ENCODE data around the gene GHRH. TPM values are rescaled to one million over a fixed set of nuclear protein-coding genes. Genes with fewer than 3 reads are reported as not detected.

GHRH gene
- total RNA-seq, 1 experiment from 2014 or later, result not detected

DNA sequence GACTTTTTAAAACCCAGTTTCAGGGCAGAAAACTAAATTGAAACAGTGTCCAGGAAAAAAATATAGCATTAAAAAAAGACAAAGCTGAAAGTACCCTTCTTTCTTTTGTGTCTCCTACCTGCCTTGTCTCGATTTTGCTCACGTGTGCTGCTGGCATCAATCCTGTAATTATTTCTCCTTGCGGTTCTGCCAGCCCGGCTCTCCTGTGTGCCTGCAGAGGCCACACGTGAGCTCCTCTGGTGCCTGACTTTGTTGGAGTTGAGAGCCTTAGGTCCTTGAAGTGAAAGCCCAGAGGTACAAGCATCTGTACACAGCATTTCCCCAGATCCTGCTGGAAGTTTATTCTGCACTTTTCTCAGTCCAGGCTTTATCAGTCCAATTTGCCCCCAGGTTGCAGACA lies 36.5 kb downstream of the GHRH start (continued):
- TF ChIP-seq, protein P1, sequence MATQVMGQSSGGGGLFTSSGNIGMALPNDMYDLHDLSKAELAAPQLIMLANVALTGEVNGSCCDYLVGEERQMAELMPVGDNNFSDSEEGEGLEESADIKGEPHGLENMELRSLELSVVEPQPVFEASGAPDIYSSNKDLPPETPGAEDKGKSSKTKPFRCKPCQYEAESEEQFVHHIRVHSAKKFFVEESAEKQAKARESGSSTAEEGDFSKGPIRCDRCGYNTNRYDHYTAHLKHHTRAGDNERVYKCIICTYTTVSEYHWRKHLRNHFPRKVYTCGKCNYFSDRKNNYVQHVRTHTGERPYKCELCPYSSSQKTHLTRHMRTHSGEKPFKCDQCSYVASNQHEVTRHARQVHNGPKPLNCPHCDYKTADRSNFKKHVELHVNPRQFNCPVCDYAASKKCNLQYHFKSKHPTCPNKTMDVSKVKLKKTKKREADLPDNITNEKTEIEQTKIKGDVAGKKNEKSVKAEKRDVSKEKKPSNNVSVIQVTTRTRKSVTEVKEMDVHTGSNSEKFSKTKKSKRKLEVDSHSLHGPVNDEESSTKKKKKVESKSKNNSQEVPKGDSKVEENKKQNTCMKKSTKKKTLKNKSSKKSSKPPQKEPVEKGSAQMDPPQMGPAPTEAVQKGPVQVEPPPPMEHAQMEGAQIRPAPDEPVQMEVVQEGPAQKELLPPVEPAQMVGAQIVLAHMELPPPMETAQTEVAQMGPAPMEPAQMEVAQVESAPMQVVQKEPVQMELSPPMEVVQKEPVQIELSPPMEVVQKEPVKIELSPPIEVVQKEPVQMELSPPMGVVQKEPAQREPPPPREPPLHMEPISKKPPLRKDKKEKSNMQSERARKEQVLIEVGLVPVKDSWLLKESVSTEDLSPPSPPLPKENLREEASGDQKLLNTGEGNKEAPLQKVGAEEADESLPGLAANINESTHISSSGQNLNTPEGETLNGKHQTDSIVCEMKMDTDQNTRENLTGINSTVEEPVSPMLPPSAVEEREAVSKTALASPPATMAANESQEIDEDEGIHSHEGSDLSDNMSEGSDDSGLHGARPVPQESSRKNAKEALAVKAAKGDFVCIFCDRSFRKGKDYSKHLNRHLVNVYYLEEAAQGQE (IDR thresholded peaks at IDR 0.05; ENCODE audit: low read depth), result no peak
- TF ChIP-seq YY1 (IDR thresholded peaks at IDR 0.05; ENCODE audit: extremely low read depth, insufficient replicate concordance, low read depth, low read length) (no peak), FOSL1 (IDR thresholded peaks at IDR 0.05; ENCODE audit: low read depth) (no peak)
- TF ChIP-seq, protein P2, sequence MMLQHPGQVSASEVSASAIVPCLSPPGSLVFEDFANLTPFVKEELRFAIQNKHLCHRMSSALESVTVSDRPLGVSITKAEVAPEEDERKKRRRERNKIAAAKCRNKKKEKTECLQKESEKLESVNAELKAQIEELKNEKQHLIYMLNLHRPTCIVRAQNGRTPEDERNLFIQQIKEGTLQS (IDR thresholded peaks at IDR 0.05), result no peak

DNA sequence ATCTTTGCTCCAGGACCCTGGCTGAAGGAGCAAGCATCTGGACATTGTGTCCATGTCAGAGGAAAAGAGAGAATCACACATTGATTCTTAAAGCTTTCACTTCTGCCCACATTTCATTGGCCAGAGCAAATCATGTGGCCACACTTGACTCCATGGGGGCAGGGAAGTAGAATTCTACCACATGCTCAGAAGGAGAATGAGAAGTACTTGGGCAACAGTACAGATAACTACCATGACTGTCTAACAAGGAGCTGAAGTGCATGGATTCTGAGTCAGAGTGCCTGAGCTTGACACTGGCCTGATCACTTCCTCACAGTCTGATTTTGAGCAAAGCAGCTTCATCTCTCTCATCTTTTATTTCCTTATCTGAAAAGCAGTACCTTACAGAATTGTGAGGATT lies 38.6 kb downstream of the GHRH start:
- Histone ChIP-seq H3K4me2 (ENCODE audit: low read length) (no peak overlapping the region), H3K4me1 (ENCODE audit: control insufficient read depth in 1 of 2, insufficient read depth in 2 of 2, low read length in 2 of 2) (no peaks in the 10 kb centered on the region), H3K79me2 (ENCODE audit: insufficient read depth, low read length) (peaks cover 24% of the 10 kb centered on the region), H3K27ac (ENCODE audit: low read depth, low read length) (no peak overlapping the region), H3K9ac (ENCODE audit: low read length) (no peak overlapping the region), H3K9me2 (ENCODE audit: insufficient read depth) (no peaks in the 10 kb centered on the region), H2AFZ (ENCODE audit: low read depth, low read length, poor library complexity, severe bottlenecking) (no peak overlapping the region), H3K36me3 (ENCODE audit: control insufficient read depth in 1 of 2, insufficient read depth in 2 of 2, low read length in 2 of 2) (peaks cover 59 to 61% of the 10 kb centered on the region in 2 experiments), H4K20me1 (ENCODE audit: insufficient read depth) (peaks cover 14% of the 10 kb centered on the region), H3K27me3 (ENCODE audit: insufficient read depth, low read length) (no peaks in the 10 kb centered on the region), H3K9me3 (ENCODE audit: control insufficient read depth in 1 of 2, insufficient read depth in 1 of 2, low read depth in 1 of 2, low read length in 2 of 2) (no peaks in the 10 kb centered on the region), H3K4me3 (replicated peaks in 1 of 2; ENCODE audit: low read depth in 1 of 2, low read length in 2 of 2) (no peak overlapping the region)
- POLR2A ChIA-PET, result no interaction called here
- BruUV-seq (replicated peaks), result no TSS peak
- CTCF ChIA-PET, result no interaction called here
- RAD21 ChIA-PET (ENCODE audit: low non-redundant PET in 1 of 2, low total read pairs in 2 of 2, uncharacterized antibody in 2 of 2, unreplicated experiment in 2 of 2), result no interaction called here
- DNase-seq (ENCODE audit: low read depth, low spot score) (no peak), ATAC-seq (no peak)
- intact Hi-C loops (cut with micrococcal nuclease), result no loop called here
- TF ChIP-seq RAD21 (IDR thresholded peaks at IDR 0.05; ENCODE audit: low read depth) (no peak), FOSL1 (IDR thresholded peaks at IDR 0.05; ENCODE audit: low read depth) (no peak), ZNF274 (IDR thresholded peaks at IDR 0.05; ENCODE audit: low read depth, low read length) (no peak), ZFX (IDR thresholded peaks at IDR 0.05) (no peak), JUND (IDR thresholded peaks at IDR 0.05) (no peak), POLR2A (IDR thresholded peaks at IDR 0.05; ENCODE audit: borderline replicate concordance, extremely low read depth, insufficient read depth, insufficient read length) (no peak)
- TF ChIP-seq, protein P3, sequence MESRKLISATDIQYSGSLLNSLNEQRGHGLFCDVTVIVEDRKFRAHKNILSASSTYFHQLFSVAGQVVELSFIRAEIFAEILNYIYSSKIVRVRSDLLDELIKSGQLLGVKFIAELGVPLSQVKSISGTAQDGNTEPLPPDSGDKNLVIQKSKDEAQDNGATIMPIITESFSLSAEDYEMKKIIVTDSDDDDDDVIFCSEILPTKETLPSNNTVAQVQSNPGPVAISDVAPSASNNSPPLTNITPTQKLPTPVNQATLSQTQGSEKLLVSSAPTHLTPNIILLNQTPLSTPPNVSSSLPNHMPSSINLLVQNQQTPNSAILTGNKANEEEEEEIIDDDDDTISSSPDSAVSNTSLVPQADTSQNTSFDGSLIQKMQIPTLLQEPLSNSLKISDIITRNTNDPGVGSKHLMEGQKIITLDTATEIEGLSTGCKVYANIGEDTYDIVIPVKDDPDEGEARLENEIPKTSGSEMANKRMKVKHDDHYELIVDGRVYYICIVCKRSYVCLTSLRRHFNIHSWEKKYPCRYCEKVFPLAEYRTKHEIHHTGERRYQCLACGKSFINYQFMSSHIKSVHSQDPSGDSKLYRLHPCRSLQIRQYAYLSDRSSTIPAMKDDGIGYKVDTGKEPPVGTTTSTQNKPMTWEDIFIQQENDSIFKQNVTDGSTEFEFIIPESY (IDR thresholded peaks at IDR 0.05; ENCODE audit: extremely low read depth, insufficient replicate concordance, low read length), result no peak

Measured in HCT116 (cell line).